Measurements from ENCODE around the gene ACYP2.

The ACYP2 gene

GRCh38 chr2:54189539-54189938, 74.1 kb downstream of the ACYP2 start:
- Histone ChIP-seq H3K4me1 (ENCODE audit: control insufficient read depth, insufficient read depth, low read length) (no peaks in the 10 kb centered on the region), H3K36me3 (ENCODE audit: control insufficient read depth in 2 of 2, insufficient read depth in 1 of 2, low read length in 2 of 2) (no peaks in the 10 kb centered on the region), H3K9me3 (ENCODE audit: control insufficient read depth, insufficient read depth, low read depth, low read length) (no peaks in the 10 kb centered on the region), H3K27ac (ENCODE audit: extremely low read depth, low read depth, low read length) (no peak overlapping the region), H3K4me3 (ENCODE audit: low read depth, low read length) (no peak overlapping the region)
- ChIA-PET CTCF (no interaction called here), POLR2A (no interaction called here)
- no peak for TF ChIP-seq ZNF140 (tag by site-specific recombination; IDR thresholded peaks at IDR 0.05)
- TF ChIP-seq MEIS1 (CRISPR knock-in tag; IDR thresholded peaks at IDR 0.05; ENCODE audit: borderline replicate concordance) = no peak
- TF ChIP-seq ZNF354C (tag by site-specific recombination; IDR thresholded peaks at IDR 0.05; ENCODE audit: borderline replicate concordance, low read depth) = no peak
- no peak for TF ChIP-seq MYNN (tag by site-specific recombination; IDR thresholded peaks at IDR 0.05; ENCODE audit: borderline replicate concordance)
- no peak for TF ChIP-seq GLI4 (tag by site-specific recombination; IDR thresholded peaks at IDR 0.05)
- TF ChIP-seq ZFP3 (tag by site-specific recombination; IDR thresholded peaks at IDR 0.05; ENCODE audit: low read depth) = no peak
- TF ChIP-seq ZFP41 (tag by site-specific recombination; IDR thresholded peaks at IDR 0.05; ENCODE audit: borderline replicate concordance) = no peak
- no peak for TF ChIP-seq ZNF521 (tag by site-specific recombination; IDR thresholded peaks at IDR 0.05)
- no peak for TF ChIP-seq ZNF449 (tag by site-specific recombination; IDR thresholded peaks at IDR 0.05)
- no peak for TF ChIP-seq GLI2 (tag by site-specific recombination; IDR thresholded peaks at IDR 0.05; ENCODE audit: borderline replicate concordance, low read depth)
- TF ChIP-seq ZNF423 (tag by site-specific recombination; IDR thresholded peaks at IDR 0.05) = no peak
- no peak for TF ChIP-seq REST (tag by site-specific recombination; IDR thresholded peaks at IDR 0.05)
- TF ChIP-seq ZNF114 (tag by site-specific recombination; IDR thresholded peaks at IDR 0.05) = no peak
- no peak for TF ChIP-seq ZNF776 (tag by site-specific recombination; IDR thresholded peaks at IDR 0.05; ENCODE audit: borderline replicate concordance)
- no peak for TF ChIP-seq ZNF146 (tag by site-specific recombination; IDR thresholded peaks at IDR 0.05)
- TF ChIP-seq ZNF175 (tag by site-specific recombination; IDR thresholded peaks at IDR 0.05) = no peak

- Histone ChIP-seq H3K4me1 (ENCODE audit: control insufficient read depth, insufficient read depth, low read length) (no peaks in the 10 kb centered on the region), H3K27ac (ENCODE audit: extremely low read depth, low read depth, low read length) (no peak overlapping the region), H3K36me3 (ENCODE audit: control insufficient read depth in 2 of 2, insufficient read depth in 1 of 2, low read length in 2 of 2) (no peaks in the 10 kb centered on the region), H3K4me3 (ENCODE audit: low read depth, low read length) (no peak overlapping the region), H3K9me3 (ENCODE audit: control insufficient read depth, insufficient read depth, low read depth, low read length) (no peaks in the 10 kb centered on the region)
- CTCF ChIA-PET = no interaction called here
- POLR2A ChIA-PET = no interaction called here
- TF ChIP-seq PATZ1 (tag by site-specific recombination; IDR thresholded peaks at IDR 0.05) = no peak
- no peak for TF ChIP-seq ZNF214 (tag by site-specific recombination; IDR thresholded peaks at IDR 0.05; ENCODE audit: borderline replicate concordance)
- no peak for TF ChIP-seq ZNF677 (tag by site-specific recombination; IDR thresholded peaks at IDR 0.05)
- TF ChIP-seq ZNF433 (tag by site-specific recombination; IDR thresholded peaks at IDR 0.05; ENCODE audit: low read depth) = no peak
- TF ChIP-seq CTCF (tag by site-specific recombination; IDR thresholded peaks at IDR 0.05) = no peak
- TF ChIP-seq ZNF2 (tag by site-specific recombination; IDR thresholded peaks at IDR 0.05) = no peak
- TF ChIP-seq ZNF248 (tag by site-specific recombination; IDR thresholded peaks at IDR 0.05) = no peak
- TF ChIP-seq ZNF488 (tag by site-specific recombination; IDR thresholded peaks at IDR 0.05) = no peak
- TF ChIP-seq KLF16 (tag by site-specific recombination; IDR thresholded peaks at IDR 0.05) = no peak
- TF ChIP-seq ZNF19 (tag by site-specific recombination; IDR thresholded peaks at IDR 0.05; ENCODE audit: low read depth) = no peak
Observed at GRCh38 chr2:54191361-54192135, 76.1 kb downstream of the ACYP2 start.

Measured in HEK293 (cell line).